ENCODE results near the gene FBXO36.

DNA sequence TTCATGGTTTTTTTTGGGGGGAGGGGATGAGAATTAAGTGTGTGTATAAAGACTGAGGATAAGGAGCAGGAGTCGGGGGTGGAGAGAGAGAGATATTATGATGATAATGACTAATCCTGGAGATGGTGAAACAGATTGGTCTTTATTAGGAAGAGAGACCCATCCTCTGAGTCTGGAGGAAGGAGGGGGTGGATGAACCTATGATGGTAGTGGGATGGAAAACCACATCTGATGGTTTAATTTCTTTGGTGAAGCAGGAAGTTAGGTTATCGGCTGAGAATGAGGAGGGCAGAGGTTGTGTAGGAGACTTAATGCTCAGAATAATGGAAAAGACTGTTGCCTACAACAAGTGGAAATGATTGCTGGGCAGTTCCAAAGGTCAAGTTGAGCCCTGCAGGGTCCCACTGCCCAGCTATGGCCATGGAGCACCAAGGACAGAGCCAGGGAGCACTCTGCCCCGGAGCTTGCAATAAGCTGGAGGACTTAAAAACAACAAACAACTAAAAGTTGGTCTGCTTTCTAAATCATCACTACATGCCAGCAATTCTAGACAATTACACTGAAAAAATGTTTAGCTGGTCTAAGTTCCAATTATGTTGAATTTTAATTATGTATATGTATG lies 138.5 kb downstream of the FBXO36 start:
- no peak for TF ChIP-seq FOS (IDR thresholded peaks at IDR 0.05; ENCODE audit: low read depth, low read length)
- TF ChIP-seq, protein P1, sequence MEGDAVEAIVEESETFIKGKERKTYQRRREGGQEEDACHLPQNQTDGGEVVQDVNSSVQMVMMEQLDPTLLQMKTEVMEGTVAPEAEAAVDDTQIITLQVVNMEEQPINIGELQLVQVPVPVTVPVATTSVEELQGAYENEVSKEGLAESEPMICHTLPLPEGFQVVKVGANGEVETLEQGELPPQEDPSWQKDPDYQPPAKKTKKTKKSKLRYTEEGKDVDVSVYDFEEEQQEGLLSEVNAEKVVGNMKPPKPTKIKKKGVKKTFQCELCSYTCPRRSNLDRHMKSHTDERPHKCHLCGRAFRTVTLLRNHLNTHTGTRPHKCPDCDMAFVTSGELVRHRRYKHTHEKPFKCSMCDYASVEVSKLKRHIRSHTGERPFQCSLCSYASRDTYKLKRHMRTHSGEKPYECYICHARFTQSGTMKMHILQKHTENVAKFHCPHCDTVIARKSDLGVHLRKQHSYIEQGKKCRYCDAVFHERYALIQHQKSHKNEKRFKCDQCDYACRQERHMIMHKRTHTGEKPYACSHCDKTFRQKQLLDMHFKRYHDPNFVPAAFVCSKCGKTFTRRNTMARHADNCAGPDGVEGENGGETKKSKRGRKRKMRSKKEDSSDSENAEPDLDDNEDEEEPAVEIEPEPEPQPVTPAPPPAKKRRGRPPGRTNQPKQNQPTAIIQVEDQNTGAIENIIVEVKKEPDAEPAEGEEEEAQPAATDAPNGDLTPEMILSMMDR (conservative IDR thresholded peaks at IDR 0.05; ENCODE audit: low read depth, low read length): no peak
- no peak for TF ChIP-seq RFX5 (IDR thresholded peaks at IDR 0.05; ENCODE audit: low read depth, low read length)
- no peak for TF ChIP-seq POLR2A (IDR thresholded peaks at IDR 0.05; ENCODE audit: low read depth, low read length)
- TF ChIP-seq CEBPB (IDR thresholded peaks at IDR 0.05; ENCODE audit: low read depth, low read length): no peak
- TF ChIP-seq, protein P2, sequence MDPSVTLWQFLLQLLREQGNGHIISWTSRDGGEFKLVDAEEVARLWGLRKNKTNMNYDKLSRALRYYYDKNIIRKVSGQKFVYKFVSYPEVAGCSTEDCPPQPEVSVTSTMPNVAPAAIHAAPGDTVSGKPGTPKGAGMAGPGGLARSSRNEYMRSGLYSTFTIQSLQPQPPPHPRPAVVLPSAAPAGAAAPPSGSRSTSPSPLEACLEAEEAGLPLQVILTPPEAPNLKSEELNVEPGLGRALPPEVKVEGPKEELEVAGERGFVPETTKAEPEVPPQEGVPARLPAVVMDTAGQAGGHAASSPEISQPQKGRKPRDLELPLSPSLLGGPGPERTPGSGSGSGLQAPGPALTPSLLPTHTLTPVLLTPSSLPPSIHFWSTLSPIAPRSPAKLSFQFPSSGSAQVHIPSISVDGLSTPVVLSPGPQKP (IDR thresholded peaks at IDR 0.05; ENCODE audit: borderline replicate concordance, low read depth, low read length): no peak
- TF ChIP-seq, protein P3, sequence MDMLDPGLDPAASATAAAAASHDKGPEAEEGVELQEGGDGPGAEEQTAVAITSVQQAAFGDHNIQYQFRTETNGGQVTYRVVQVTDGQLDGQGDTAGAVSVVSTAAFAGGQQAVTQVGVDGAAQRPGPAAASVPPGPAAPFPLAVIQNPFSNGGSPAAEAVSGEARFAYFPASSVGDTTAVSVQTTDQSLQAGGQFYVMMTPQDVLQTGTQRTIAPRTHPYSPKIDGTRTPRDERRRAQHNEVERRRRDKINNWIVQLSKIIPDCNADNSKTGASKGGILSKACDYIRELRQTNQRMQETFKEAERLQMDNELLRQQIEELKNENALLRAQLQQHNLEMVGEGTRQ (IDR thresholded peaks at IDR 0.05; ENCODE audit: low read depth, low read length): no peak
- no peak for TF ChIP-seq SMC3 (IDR thresholded peaks at IDR 0.05; ENCODE audit: low read depth, low read length)
- no peak for TF ChIP-seq RAD21 (IDR thresholded peaks at IDR 0.05; ENCODE audit: low read length)
- TF ChIP-seq CHD1 (IDR thresholded peaks at IDR 0.05; ENCODE audit: low read depth, low read length): no peak
- TF ChIP-seq MXI1 (IDR thresholded peaks at IDR 0.05; ENCODE audit: borderline replicate concordance, low read depth, low read length): no peak
- TF ChIP-seq BHLHE40 (IDR thresholded peaks at IDR 0.05; ENCODE audit: low read depth, low read length): no peak

All from IMR-90 (cell line).